NT2/D1 (cell line): ENCODE data around the gene GRIN3B.

Source experiments
- SUZ12 ChIP-seq: IDR thresholded peaks from 2 replicates; pipeline ENCODE4 v1.6.1; 2011; ENCODE audit not compliant: insufficient read length, insufficient read depth; ENCODE audit errors: extremely low read depth
- YY1 ChIP-seq: IDR thresholded peaks from 2 replicates; pipeline ENCODE4 v1.6.1; 2011; ENCODE audit not compliant: insufficient read length, insufficient read depth

GRCh38 chr19:1018393-1018792 is 18.2 kb downstream of the GRIN3B start:
- TF ChIP-seq YY1 (no peak), SUZ12 (no peak)
